Ovary (tissue), 3 donors: ENCODE results near the gene MKLN1.

ENCODE experiments used
- POLR2A ChIP-seq: fragments of 450-650 bp; IDR thresholded peaks from one replicate; pipeline ENCODE4 v1.6.1; 2017; ENCODE audit warnings: antibody characterized with exemption, mild to moderate bottlenecking, moderate library complexity
- TF ChIP-seq, protein P1 (sequence below), 3 donors: fragments of 450-650 bp in 2 of 3; fragments of 200-600 bp in 1 of 3; IDR thresholded peaks; one replicate each; pipeline versions ENCODE4 v1.5.1 to v1.8.0; 2016 to 2022; ENCODE audit warnings: antibody characterized with exemption in 3 of 3, mild to moderate bottlenecking in 1 of 3
- donor health status: DM: no; HTN: no; CAD: no.

DNA sequence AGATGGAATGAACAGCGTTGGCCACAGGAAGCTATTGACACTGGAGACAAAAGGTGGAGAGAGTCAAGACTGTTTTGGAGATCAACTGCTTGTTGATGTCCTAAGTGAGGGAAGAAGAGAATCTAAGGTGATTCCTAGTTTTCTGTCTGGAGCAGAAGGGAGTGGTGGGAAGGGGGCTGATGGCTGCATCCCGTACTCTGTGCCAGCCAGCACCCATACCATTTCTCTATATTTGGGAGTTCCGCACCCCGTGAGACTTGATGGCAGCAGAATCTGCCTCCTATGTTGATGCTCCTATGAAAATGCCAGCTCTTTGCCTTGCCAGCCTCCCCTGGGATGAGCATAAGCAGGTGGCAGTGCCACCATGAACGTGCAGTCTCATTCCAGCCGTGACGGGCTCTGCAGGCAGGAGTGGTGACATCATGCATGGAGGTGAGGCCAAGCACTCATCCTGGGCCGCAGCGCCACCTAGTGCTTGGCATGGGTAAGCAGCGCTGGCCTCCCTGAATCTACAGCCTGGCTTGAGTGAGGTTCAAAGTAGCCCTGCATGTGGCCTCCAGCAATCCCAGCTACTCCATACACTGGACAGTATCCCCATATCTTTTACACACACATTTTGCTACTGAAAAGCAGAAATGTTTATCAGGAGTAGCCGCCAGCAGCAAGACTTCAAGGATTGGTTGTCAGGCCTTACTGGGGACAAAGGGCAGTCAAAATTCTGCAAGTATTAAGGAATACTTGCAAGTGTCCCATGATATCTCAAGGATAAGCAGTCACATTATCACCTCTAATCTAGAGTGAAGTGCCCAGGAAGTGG is 185.8 kb downstream of the MKLN1 start:
- TF ChIP-seq POLR2A, result no peak
- TF ChIP-seq, protein P1, sequence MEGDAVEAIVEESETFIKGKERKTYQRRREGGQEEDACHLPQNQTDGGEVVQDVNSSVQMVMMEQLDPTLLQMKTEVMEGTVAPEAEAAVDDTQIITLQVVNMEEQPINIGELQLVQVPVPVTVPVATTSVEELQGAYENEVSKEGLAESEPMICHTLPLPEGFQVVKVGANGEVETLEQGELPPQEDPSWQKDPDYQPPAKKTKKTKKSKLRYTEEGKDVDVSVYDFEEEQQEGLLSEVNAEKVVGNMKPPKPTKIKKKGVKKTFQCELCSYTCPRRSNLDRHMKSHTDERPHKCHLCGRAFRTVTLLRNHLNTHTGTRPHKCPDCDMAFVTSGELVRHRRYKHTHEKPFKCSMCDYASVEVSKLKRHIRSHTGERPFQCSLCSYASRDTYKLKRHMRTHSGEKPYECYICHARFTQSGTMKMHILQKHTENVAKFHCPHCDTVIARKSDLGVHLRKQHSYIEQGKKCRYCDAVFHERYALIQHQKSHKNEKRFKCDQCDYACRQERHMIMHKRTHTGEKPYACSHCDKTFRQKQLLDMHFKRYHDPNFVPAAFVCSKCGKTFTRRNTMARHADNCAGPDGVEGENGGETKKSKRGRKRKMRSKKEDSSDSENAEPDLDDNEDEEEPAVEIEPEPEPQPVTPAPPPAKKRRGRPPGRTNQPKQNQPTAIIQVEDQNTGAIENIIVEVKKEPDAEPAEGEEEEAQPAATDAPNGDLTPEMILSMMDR (IDR thresholded peaks at IDR 0.05), result peak; percentile 85 to 95 (median 86)
